ENCODE results near the gene DOC2A.

The DOC2A gene

DNA sequence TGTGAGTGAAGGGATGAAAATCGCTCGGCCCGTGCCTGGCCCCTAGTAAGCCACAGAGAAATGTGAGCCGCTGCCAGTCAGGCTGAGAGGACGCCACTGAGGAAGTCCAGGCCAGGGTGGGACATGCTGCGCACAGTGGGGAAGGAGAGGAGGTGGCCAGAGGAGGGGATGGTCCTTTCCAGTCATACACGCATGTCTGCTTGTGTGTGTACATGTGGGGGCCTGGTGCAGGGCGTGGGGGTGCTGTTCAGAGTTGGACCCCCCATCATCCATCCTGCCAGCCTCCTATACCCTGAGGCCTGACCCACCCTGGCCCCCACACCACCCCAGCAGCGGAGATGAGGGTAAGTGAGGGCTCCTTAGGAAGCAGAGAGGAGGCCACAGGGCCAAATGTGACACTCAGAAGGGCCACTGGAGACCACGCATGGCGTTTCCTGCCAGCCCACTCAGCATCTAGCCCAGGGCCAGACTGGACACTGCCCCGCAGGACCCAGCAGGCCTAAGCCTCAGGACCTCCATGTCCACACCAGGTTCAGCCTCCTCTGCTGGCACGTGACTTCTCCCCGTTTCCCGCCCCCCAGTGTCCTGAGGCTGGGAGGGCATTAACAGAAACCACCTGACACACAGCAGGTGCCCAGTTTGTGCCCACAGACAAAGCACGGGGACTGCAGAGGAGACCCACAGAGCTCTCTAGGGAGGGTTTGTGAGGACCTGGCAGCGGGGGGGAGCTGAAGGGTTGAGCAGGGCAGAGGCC, 7.0 kb downstream of the DOC2A start:
- DNase-seq: no peak

DNA sequence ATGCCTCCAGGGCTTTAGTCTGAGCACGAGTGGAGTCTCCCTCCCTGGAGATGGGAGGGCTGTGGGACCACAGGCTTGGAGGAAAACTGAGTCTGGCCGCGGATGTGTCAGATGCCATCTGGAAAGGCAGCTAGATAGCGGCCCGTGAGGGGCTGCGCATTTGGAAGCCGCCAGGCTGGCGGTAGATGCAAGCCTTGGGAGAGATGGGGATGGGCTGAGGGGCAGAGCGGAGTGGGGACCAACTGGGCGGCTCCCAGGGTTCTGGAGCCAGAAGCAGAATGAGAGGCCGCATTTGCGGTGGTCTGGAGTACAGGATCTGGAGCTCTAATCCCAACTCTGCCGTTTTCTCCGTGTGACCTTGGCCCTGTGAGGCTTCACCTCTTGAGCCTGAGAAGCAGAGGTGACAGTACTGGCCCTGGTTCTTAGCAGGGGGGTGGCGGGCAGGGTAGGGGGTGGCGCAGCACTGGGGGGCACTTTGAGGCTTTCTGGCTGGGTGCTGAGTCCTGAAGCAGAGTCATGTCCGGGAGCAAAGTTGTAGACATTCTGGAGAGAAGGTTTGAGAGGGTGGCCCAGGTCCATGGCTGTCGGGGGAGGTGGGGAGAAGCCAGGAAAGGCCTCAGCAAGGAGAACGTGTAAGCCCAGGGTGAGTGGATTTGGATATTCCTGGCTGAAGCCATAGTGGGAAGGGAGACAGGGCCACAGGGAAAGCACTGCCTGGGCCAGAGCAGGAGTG, 8.0 kb downstream of the DOC2A start:
- DNase-seq: no peak

DNA sequence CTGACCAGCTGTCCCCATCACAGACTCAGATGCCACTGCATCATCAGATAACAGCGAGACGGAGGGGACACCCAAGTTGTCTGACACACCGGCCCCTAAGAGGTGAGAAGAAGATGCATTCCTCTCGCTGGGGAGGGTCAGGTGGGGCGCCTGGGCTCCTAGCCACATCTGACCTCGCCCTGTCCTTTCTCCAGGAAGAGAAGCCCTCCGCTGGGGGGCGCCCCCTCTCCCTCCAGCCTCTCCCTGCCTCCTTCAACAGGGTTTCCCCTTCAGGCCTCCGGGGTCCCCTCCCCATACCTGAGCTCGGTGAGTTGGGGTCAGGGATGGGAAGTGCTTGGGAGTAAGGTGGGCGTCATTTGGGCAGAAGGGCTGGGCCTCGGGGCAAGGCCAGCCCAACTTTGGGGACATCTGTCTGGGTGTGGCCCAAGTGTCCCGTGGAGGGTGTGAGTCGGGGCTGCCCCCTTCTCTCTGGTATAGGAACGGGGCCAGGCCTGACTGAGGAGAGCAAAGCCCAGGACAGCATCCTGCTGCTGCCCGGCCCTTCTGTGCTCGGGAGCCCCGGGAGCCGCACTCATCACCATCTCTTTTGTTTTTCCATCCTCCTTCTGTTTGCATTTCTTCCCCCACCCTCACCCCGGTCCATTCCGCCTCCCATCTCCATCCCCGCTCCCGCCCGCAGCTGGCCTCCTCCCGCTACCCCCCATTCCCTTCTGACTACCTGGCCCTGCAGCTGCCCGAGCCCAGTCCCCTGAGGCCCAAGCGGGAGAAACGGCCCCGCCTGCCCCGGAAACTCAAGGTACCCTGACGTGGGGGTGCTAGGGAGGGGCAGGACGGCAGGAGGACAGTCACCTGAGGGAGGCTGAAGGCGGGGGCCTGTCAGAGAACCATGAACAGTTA, 9.8 kb downstream of the DOC2A start:
- no peak for DNase-seq

DNA sequence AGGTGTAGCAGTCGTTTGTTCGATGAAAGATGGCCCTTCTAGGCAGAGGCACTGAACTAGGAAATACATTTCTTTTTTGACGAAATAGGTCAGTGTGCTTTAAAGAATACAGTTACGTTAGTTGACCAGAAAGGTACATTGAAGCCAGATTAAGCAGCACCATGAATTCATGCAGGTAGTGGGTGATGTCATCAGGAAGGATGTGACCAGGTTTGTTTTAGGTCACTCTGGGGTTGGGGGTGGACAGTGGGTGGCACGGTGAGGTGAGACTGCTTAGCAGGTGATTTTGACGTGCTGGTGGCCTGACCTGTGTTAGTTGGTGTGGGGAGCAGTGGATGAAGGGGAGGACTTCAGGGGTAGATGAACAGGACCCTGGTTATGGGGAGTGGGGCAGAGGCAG, 11.2 kb downstream of the DOC2A start:
- no peak for DNase-seq

DNA sequence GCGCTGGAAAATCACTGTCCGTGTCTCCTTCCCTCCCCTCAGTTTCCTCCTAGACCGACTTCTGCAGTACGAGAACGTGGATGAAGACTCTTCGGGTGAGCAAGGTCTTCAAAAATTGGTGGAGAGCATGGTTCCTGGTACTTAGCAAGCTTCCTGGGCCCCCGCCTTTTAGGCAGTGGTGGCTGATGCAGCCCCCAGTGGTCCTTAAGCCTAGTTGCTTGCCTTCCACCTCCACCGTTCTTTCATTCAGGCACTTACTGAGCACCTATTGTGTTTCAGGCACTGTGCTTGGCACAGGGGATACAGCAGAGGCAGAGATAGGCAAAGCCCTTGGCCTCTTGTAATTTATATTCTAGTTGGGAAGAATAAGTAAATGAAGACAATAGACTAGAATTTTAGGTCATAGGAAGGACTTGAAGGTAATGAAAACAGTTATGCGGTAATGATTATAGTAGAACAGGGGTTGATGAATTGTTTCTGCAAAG, 14.0 kb downstream of the DOC2A start:
- no peak for DNase-seq

DNA sequence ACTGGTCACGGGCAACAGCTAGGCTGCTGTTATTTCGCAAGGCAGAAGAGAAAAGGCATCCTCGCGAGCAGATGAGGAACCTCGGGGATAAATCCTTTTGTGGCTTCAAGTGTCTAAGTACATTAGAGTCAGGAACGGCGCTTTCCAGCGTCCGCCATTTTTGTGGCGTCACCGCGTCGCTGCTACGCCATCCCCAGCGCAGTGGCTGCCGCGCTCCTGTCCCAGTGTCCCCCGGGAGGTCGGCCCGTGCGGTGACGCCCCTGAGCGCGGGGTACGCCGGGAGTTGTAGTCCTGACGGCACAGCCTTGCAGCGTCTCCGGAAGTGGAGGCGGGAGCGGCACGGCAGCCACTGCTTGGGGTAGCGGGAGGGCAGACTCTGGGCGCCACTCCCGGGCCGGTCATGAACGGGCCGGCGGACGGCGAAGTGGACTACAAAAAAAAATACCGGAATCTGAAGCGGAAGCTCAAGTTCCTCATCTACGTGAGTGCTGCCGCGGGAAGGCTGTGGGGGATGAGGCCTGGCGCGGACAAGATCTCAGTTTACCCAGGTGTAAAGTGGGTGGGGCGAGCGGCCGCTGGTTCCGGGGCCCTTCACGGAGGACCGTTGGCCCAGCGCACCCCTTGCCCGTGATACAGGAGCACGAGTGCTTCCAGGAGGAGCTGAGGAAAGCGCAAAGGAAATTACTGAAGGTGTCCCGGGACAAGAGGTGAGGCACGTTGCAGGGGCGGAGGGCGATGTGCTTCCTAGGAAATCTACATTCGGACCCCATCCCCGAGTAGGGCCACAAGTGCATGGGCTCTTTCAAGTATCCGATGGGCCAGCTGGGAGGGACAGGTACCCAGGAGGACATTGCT, 14.7 kb downstream of the DOC2A start, which contains the start of gene INO80E:
TSS of gene INO80E (plus strand) at position 331 of the 855 bp plus-strand sequence. CDS start at position 401, 70 bp downstream.
- peak; percentile 90 for DNase-seq

DNA sequence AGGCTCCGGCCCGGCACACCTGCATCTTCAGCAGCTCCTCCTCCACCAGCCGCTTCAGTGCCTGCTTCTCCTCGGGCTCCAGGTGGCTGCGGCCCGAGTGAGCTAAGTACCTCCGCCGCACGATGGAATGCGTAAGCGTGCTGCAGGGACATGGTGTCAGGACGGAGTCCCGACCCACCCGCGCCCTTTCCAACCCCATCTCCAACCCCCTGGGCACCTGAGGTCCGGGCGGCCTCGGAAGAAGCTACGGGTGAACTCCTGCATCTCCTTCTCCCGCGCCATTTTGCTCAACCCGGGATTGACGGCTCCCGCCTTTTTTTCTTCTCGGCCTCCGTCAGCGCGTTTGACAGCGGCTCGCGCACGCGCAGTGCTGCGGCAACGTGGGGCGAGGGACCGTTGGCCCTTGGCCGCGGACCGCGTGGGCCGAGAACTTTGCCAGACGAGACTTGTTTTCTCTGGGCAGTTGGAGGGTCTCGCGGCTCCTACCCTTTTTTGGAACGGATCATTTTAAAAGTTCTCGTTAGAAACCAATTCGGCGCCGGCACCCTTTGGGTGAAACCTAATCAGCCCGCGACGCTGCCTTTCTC, 15.4 kb downstream of the DOC2A start, which contains the start of gene HIRIP3:
TSS of gene HIRIP3 (minus strand) at position 294 of the 587 bp plus-strand sequence. CDS start at position 282, 12 bp downstream.
- peak; percentile 43 for DNase-seq

DNA sequence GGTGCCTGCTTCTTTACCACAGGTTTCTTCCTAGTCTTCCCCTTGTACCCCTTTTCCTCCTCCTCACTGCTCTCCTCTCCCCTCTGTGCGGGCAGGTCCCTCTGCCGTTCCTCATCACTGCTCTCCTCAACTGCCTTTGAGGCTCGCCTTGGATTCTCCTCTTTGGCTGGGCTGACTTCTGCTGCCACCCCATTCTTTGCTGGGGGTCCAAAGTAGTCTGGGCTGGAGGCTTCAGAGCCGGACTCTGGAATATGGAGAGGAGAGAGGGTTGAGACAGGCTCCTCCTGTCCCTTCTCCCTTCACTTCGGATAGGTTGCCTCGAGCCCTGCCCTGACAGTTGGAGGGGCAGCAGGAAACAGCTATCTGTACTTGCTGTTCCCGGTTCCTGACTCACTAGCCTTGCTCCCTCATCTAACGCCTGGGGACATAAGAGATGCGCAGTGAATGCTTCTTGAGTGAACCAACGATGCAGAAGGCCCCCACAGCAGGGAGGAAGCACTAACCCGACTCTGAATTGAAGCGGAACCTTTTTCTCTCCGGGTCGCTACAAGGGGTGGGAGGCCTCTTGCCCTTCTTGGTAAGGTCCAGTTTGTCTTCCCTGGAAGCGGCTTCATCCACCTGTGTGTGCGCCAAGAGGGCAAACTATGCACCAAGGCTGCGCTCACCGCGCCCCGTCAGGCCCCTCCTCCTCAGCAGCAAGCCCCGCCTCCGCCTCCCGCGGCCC, 16.1 kb downstream of the DOC2A start:
- no peak for DNase-seq

DNA sequence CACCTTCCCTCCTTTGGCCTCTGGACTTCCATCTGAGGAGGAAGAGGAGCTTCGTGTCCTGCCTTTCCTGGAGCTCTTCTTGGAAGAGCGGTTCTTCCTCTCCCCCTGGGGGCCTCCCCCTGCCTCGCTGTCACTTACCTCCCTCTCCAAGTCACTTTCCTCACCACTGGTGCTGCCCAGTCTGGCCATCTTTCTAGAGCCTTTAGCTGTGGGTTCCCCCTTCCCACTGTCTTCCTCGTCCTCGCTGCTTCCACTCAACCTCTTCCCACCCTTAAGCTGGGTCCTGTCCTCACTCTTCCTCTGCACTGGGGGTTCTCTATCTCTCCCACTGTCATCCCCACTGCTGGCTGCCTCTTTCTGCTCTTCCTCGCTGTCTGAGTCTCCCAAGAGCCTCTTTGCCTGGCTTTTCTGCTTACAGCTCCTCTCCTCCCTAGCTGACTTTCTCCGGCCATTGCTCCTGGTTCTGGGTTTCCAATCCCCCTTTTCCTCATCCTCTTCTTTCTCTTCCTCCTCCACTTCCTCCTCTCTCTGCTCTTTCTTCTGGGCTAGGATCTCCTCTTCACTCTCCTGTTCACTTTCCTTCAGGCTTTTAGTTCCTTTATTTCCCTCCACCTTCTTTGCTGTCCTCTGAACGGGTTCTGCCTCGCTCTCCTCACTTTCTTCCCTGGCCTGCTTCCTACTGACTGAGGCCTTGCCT, 16.8 kb downstream of the DOC2A start:
- no peak for DNase-seq

DNA sequence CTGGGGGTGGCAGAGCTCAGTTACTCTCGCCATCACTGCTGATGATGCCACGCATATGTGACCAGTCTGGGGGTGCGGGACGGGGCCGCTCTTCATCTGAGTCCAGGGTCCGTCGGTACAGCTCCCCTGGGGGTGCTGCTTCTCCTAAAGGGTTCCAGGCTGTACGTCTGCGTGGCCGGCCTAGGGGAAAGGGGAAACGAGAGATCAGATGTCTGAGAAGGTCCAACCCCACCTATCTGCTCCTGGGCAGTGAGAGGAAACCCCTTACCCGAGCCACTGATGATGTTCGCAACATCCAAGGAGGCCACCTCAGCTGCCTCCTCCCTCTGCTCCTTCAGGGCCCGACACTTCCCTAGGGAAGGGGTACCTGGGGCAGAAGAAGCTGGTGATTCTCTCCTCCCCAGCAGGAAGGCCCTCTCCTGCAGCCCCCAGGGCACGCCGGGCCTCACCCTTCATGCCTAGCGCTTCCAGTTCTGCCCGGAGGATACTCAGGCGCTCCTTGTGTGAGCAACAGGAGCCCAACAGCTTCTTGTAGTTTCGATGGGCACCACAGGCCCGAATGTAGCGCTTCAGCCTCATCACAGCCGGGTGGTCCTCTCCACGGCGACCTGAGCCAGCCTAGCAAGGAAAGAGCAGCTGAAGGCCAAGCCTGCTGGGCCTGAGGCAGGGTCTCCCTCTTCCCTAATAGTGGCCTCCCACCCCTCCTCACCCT, 17.5 kb downstream of the DOC2A start:
- DNase-seq: no peak

DNA sequence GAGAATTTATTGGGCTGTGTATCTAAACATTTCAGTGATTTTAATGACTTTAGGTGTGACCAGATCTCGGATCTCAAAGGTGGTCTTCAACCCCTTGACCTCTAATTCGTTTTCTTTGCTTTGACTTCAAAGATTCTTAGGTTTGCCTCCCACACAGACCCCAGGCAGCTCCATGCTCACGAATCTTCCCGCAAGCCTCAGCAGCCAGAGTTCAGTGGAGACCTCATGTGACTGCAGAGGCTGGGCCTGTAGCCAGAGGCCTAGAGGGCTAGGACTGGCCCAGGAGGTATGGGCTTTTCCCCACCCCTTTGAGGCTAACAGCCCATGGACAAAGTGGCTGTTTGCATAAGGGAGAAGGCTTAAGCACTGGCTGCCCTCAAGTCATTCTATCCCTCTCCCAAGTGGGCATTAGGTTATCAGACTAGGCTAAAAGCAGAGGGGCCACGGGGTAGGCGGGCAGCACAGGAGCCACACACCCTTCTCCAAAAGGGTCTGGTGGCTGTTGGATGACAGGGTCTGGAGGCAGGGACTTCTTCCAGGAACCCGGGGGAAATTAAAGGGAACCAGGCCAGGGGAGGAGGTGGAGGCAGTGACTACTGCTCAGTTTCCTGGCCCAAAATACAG, 18.4 kb downstream of the DOC2A start:
- no peak for DNase-seq

DNA sequence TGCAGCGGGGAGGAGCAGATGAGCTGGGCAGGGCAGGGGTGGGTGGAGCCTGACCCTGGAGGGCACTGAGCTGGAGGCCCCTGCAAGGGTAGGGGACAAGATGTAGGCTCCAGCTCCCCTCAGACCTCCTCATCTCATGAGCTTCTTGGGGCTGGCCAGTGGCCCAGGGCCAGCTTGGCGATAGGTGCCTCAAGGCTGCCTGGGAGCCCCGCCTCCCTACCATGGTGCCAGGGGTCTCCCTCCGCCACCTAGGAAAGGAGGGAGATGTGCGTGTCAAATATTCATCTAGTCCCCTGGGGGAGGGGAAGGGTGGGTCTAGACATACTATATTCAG, 19.3 kb downstream of the DOC2A start:
- no peak for DNase-seq

DNA sequence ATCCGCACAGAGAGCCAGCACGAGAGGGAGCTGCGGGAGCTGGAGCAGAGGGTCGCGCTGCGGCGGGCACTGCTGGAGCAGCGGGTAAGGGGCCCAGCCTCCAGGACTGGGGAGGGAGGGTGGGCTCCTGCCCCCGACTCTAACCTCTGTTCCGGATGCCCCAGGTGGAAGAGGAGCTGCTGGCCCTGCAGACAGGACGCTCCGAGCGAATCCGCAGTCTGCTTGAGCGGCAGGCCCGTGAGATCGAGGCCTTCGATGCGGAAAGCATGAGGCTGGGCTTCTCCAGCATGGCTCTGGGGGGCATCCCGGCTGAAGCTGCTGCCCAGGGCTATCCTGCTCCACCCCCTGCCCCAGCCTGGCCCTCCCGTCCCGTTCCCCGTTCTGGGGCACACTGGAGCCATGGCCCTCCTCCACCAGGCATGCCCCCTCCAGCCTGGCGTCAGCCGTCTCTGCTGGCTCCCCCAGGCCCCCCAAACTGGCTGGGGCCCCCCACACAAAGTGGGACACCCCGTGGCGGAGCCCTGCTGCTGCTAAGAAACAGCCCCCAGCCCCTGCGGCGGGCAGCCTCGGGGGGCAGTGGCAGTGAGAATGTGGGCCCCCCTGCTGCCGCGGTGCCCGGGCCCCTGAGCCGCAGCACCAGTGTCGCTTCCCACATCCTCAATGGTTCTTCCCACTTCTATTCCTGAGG, 19.8 kb downstream of the DOC2A start:
- no peak for DNase-seq

DNA sequence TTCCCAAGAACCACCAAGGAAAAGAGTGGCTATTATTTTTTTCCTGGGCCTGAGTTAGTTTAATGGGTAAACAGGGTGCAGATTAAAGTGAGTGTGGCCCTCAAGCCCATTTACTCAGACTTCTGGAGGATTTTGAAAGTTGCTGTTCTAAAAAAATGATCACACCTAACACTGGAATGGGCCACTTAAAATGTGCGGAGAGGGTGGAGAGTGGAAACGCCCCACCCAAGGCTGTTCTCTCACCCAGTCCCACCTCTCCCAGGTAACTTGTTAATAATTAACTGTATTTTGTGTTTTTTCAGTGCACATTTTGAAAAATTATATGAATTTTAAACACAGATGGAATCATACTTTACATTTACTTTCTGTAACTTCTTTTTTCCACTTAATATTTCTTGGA, 20.8 kb downstream of the DOC2A start:
- DNase-seq: no peak

DNA sequence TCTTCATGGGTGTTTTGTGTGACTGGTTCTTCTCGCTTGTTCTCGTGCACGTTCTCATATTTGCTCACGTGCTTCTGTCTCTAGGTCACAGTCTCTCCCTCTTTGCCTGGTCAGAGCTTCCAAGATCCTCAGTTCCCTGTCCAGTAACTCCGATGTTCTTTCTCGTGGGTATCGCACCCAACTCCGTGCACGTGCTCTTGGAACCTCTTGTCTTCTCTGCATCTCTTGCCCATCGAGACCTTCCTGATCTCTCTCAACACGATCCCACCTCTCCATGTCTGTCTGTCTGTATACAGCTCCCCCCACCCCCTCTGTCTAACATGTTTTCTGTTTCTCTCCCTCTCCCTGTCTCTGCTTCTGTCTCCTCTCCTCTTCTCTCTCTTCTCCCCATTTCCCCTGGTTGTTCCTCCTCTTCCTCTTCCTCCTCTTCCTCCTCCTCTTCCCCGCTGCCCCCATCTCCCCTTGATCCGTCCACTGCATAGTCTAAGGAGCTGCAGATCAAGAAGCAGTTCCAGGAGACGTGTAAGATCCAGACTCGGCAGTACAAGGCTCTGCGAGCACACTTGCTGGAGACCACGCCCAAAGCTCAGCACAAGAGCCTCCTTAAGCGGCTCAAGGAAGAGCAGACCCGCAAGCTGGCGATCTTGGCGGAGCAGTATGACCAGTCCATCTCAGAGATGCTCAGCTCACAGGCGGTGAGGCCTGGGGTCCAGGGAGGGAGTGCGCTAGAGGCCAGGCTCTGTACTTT, 21.5 kb downstream of the DOC2A start:
- DNase-seq: no peak

DNA sequence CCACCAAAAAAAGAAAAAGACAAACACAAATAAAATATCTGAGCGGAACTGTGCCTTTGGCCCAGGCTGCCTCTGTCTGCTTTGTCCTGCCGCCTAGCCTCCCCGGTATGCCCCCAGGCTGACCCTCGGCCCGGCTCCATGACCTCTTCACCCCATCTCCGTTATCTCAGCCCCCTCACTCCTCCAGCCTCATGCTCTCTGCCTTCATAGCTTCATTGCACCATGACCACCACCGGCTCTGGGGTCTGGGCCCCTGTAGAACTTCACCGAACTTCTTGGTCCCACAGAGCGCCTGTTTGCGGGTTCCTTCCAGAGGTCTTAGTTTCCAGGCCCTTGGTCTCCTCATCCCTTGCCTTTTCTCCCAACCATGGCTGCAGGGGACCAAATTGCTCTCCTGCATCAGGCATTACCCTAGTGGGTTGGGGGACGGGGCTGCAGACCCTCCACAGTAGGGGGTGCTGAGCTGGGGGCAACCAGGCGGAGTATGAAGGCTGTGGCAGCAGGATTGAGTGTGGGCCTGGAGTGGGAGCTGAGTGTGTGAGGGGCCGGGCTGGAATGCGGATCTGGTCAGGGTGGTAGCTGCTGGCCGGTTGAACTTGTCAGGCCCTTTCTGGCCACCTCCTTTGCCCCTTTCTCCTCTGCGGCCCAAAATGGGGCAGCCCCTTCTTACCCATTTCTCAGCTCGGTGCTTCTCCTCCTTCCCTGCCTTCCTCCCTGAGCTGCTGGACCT, 22.3 kb downstream of the DOC2A start:
- DNase-seq: no peak
